Esophagus muscularis mucosa (tissue), 4 donors: Measurements from ENCODE around the gene CDH18. TPM values are rescaled to one million over a fixed set of nuclear protein-coding genes. Genes with fewer than 3 reads are reported as not detected.

ENCODE experiments used
- DNase-seq: peaks from one replicate; pipeline ENCODE4 v3.0.0-alpha.2; 2017; ENCODE audit errors: extremely low spot score
- H3K27ac ChIP-seq, 4 donors: fragments of 200-600 bp; sonication (generic); replicated peaks in 1 of 4; 1 replicate in 3 of 4; 2 replicates in 1 of 4; pipeline ENCODE4 v1.5.1; 2016 to 2019; ENCODE audit warnings: mild to moderate bottlenecking in 1 of 4
- H3K27me3 ChIP-seq, 4 donors: fragments of 200-600 bp; sonication (generic); one replicate each; pipeline versions ENCODE4 v1.5.1 to v1.6.0; 2016 to 2019
- H3K36me3 ChIP-seq, 4 donors: fragments of 200-600 bp; sonication (generic); one replicate each; pipeline ENCODE4 v1.5.1; 2016 to 2019
- H3K4me1 ChIP-seq, 4 donors: fragments of 200-600 bp; sonication (generic); one replicate each; pipeline ENCODE4 v1.5.1; 2016 to 2019
- H3K4me3 ChIP-seq, 4 donors: fragments of 200-600 bp; sonication (generic); 1 replicate in 2 of 4; 2 replicates in 2 of 4; pipeline ENCODE4 v1.5.1; 2016 to 2019; ENCODE audit warnings: mild to moderate bottlenecking in 4 of 4, moderate library complexity in 1 of 4
- H3K9me3 ChIP-seq, 4 donors: fragments of 200-600 bp; sonication (generic); 1 replicate in 3 of 4; 2 replicates in 1 of 4; pipeline ENCODE4 v1.5.1; 2016 to 2019
- CTCF ChIP-seq, 3 experiments: fragments of 200-600 bp in 2 of 3; fragments of 450-650 bp in 1 of 3; sonication (generic) in 2 of 3; IDR thresholded peaks; one replicate each; pipeline ENCODE4 v1.5.1; 2017 to 2019; ENCODE audit warnings: antibody characterized with exemption in 3 of 3, mild to moderate bottlenecking in 2 of 3, moderate library complexity in 1 of 3
- EP300 ChIP-seq: sonication (generic); formaldehyde crosslinking; IDR thresholded peaks from one replicate; pipeline ENCODE4 v1.6.1; 2017; ENCODE audit warnings: antibody characterized with exemption
- POLR2A ChIP-seq: fragments of 450-650 bp; IDR thresholded peaks from one replicate; pipeline ENCODE4 v1.6.1; 2017; ENCODE audit warnings: antibody characterized with exemption, moderate library complexity, mild to moderate bottlenecking, low read depth
- POLR2AphosphoS5 ChIP-seq, 2 donors: sonication (generic); formaldehyde crosslinking; IDR thresholded peaks; one replicate each; pipeline ENCODE4 v1.6.1; 2017; ENCODE audit warnings: antibody characterized with exemption in 2 of 2
- WGBS: methylation state at CpG from one replicate; pipeline ENCODE4 v1.1.5; 2018; 5-methylcytosine and 5-hydroxymethylcytosine counted together
- intact Hi-C: fragments of 100-400 bp; cut with DNase I; formaldehyde crosslinking; loops from one replicate; pipeline ENCODE4 v1.15.1; 2023
- total RNA-seq, 4 donors: library from RNA; depleted of rRNA; stranded (reverse); fragments of >200 nt; gene quantifications; one replicate each; pipeline versions ENCODE4 v1.1.0 to v1.2.1, GENCODE V29; 2016

CDH18 gene
- total RNA-seq, 4 donors from 2014 or later = under 0.01 to 0.65 TPM; not detected in 2

GRCh38 chr5:19555436-19555835 is 432.6 kb downstream of the CDH18 start:
- no peak for DNase-seq
- Histone ChIP-seq H3K4me1 (no peaks in the 10 kb centered on the region), H3K27ac (no peak overlapping the region), H3K27me3 (no peaks in the 10 kb centered on the region), H3K36me3 (no peaks in the 10 kb centered on the region), H3K4me3 (no peak overlapping the region), H3K9me3 (no peaks in the 10 kb centered on the region)
- intact Hi-C loops = no loop called here
- TF ChIP-seq POLR2AphosphoS5 (IDR thresholded peaks at IDR 0.05) (no peak), CTCF (IDR thresholded peaks at IDR 0.05) (no peak), EP300 (no peak), POLR2A (no peak)
- WGBS = 97% methylated on average over 3 of the region's 3 CpGs

- no peaks in the 10 kb centered on the region for H3K4me1 ChIP-seq
- DNase-seq = no peak
- H3K36me3 ChIP-seq = no peaks in the 10 kb centered on the region
- H3K27ac ChIP-seq = no peak overlapping the region
- no peaks in the 10 kb centered on the region for H3K27me3 ChIP-seq
- H3K9me3 ChIP-seq = no peaks in the 10 kb centered on the region
- WGBS = 90% methylated on average over 1 of the region's 1 CpG
- TF ChIP-seq CTCF (IDR thresholded peaks at IDR 0.05) = no peak
- TF ChIP-seq POLR2AphosphoS5 (IDR thresholded peaks at IDR 0.05) = no peak
- no peak for TF ChIP-seq POLR2A
- TF ChIP-seq EP300 = no peak
- intact Hi-C loops = no loop called here
- no peak overlapping the region for H3K4me3 ChIP-seq
Observed at GRCh38 chr5:19554524-19554923, 433.5 kb downstream of the CDH18 start.

GRCh38 chr5:19547640-19548039 is 440.4 kb downstream of the CDH18 start:
- WGBS = 23% methylated on average over 3 of the region's 3 CpGs
- no peak for TF ChIP-seq EP300
- no peak for TF ChIP-seq CTCF (IDR thresholded peaks at IDR 0.05)
- TF ChIP-seq POLR2A = no peak
- no peak for TF ChIP-seq POLR2AphosphoS5 (IDR thresholded peaks at IDR 0.05)
- no peak for DNase-seq
- intact Hi-C loops = no loop called here
- no peaks in the 10 kb centered on the region for H3K36me3 ChIP-seq
- H3K4me3 ChIP-seq = no peak overlapping the region
- H3K9me3 ChIP-seq = no peaks in the 10 kb centered on the region
- H3K4me1 ChIP-seq = no peaks in the 10 kb centered on the region
- H3K27me3 ChIP-seq = no peaks in the 10 kb centered on the region
- no peak overlapping the region for H3K27ac ChIP-seq

GRCh38 chr5:19546521-19546920 is 441.5 kb downstream of the CDH18 start:
- Histone ChIP-seq H3K4me1 (no peaks in the 10 kb centered on the region), H3K27ac (no peak overlapping the region), H3K36me3 (no peaks in the 10 kb centered on the region), H3K4me3 (no peak overlapping the region), H3K27me3 (no peaks in the 10 kb centered on the region), H3K9me3 (no peaks in the 10 kb centered on the region)
- 70% methylated on average over 1 of the region's 1 CpG for WGBS
- DNase-seq = no peak
- no peak for TF ChIP-seq CTCF (IDR thresholded peaks at IDR 0.05)
- TF ChIP-seq POLR2AphosphoS5 (IDR thresholded peaks at IDR 0.05) = no peak
- no peak for TF ChIP-seq EP300
- no peak for TF ChIP-seq POLR2A
- intact Hi-C loops = no loop called here

- TF ChIP-seq POLR2AphosphoS5 (IDR thresholded peaks at IDR 0.05) (no peak), EP300 (no peak), POLR2A (no peak), CTCF (IDR thresholded peaks at IDR 0.05) (no peak)
- Histone ChIP-seq H3K9me3 (no peaks in the 10 kb centered on the region), H3K4me3 (no peak overlapping the region), H3K4me1 (no peaks in the 10 kb centered on the region), H3K27me3 (no peaks in the 10 kb centered on the region), H3K27ac (no peak overlapping the region), H3K36me3 (no peaks in the 10 kb centered on the region)
- 85% methylated on average over 2 of the region's 2 CpGs for WGBS
- DNase-seq = no peak
- intact Hi-C loops = no loop called here
Observed at GRCh38 chr5:19538607-19539006, 449.4 kb downstream of the CDH18 start.
